Activated T-helper 9 cell treated with anti-CD3 and anti-CD28 coated beads, Interleukin-2, amount 50 U/mL, for 16 hours (primary cell): ENCODE results near the gene CIAPIN1.

Experiments used
- DNase-seq: peaks from one replicate; pipeline ENCODE4 v3.0.0-alpha.2; 2020; ENCODE audit warnings: low read depth

CIAPIN1 gene

GRCh38 chr16:57447186-57447962 lies at the start of gene CIAPIN1, which contains the start of gene COQ9:
CIAPIN1 (minus strand) TSS chr16:57447385; CDS start chr16:57440928, 6,457 bp downstream.
COQ9 (plus strand) TSS chr16:57447479; CDS start chr16:57447506, 27 bp downstream.
- DNase-seq: peak; percentile 88

- DNase-seq: no peak
These were observed 46.6 kb upstream of the CIAPIN1 start for GRCh38 chr16:57493767-57494166.

- no peak for DNase-seq
These were observed 42.0 kb upstream of the CIAPIN1 start for GRCh38 chr16:57489229-57489628.

GRCh38 chr16:57486858-57487834 lies 40.0 kb upstream of the CIAPIN1 start:
- no peak for DNase-seq

- DNase-seq: peak; percentile 73
These were observed 39.0 kb upstream of the CIAPIN1 start, which contains the start of gene DOK4 for GRCh38 chr16:57485916-57486857. DOK4 (minus strand) TSS chr16:57486493; CDS start chr16:57479507, 6,986 bp downstream.

- DNase-seq: no peak
These were observed 38.1 kb upstream of the CIAPIN1 start for GRCh38 chr16:57485091-57485915.

- no peak for DNase-seq
These were observed 37.4 kb upstream of the CIAPIN1 start for GRCh38 chr16:57484515-57485005.

- no peak for DNase-seq
These were observed 36.7 kb upstream of the CIAPIN1 start for GRCh38 chr16:57483725-57484514.

GRCh38 chr16:57482845-57483545 lies 35.8 kb upstream of the CIAPIN1 start:
- DNase-seq: no peak

GRCh38 chr16:57481421-57481820 lies 34.2 kb upstream of the CIAPIN1 start:
- DNase-seq: no peak

GRCh38 chr16:57480754-57481230 lies 33.6 kb upstream of the CIAPIN1 start:
- no peak for DNase-seq

GRCh38 chr16:57479976-57480753 lies 33.0 kb upstream of the CIAPIN1 start:
- DNase-seq: no peak

- DNase-seq: no peak
These were observed 32.2 kb upstream of the CIAPIN1 start for GRCh38 chr16:57479205-57479975.

GRCh38 chr16:57478396-57479204 lies 31.4 kb upstream of the CIAPIN1 start:
- no peak for DNase-seq

GRCh38 chr16:57477531-57478202 lies 30.5 kb upstream of the CIAPIN1 start:
- DNase-seq: no peak
